Liver (tissue), 9 donors: Measurements from ENCODE around the gene KLF1. TPM values are rescaled to one million over a fixed set of nuclear protein-coding genes. Genes with fewer than 3 reads are reported as not detected.
"Not testable (repeated sequence)": the region's sequence is repeated elsewhere in the genome, so short reads cannot be mapped to it uniquely, and the experiment has no call there.

Source experiments
- DNase-seq: peaks from one replicate; pipeline ENCODE4 v3.0.0-alpha.2; 2017; ENCODE audit warnings: low spot score
- H3K27ac ChIP-seq, 2 donors: one replicate each; pipeline ENCODE4 v1.7.0; 2013; ENCODE audit warnings: inconsistent platforms in 2 of 2, low read length in 2 of 2, control low read depth in 1 of 2, low read depth in 1 of 2, mild to moderate bottlenecking in 1 of 2
- H3K27me3 ChIP-seq, 4 donors: one replicate each; pipeline versions ENCODE4 v1.6.1 to v1.7.0; 2013; ENCODE audit warnings: low read length in 3 of 4, inconsistent platforms in 1 of 4, mild to moderate bottlenecking in 1 of 4, moderate library complexity in 1 of 4; ENCODE audit not compliant: control insufficient read depth in 4 of 4, insufficient read depth in 4 of 4
- H3K36me3 ChIP-seq, 4 donors: one replicate each; pipeline versions ENCODE4 v1.6.1 to v1.7.0; 2013; ENCODE audit warnings: low read length in 3 of 4, mild to moderate bottlenecking in 3 of 4, low read depth in 1 of 4, moderate library complexity in 1 of 4; ENCODE audit not compliant: control insufficient read depth in 4 of 4, insufficient read depth in 3 of 4
- H3K4me1 ChIP-seq, 4 donors: one replicate each; pipeline versions ENCODE4 v1.6.1 to v1.7.0; 2013; ENCODE audit warnings: low read length in 3 of 4, mild to moderate bottlenecking in 3 of 4, moderate library complexity in 1 of 4; ENCODE audit not compliant: control insufficient read depth in 4 of 4, insufficient read depth in 4 of 4
- H3K4me3 ChIP-seq, 3 donors: one replicate each; pipeline versions ENCODE4 v1.6.1 to v1.7.0; 2013; ENCODE audit warnings: low read length in 3 of 3, control low read depth in 1 of 3, low read depth in 1 of 3, mild to moderate bottlenecking in 1 of 3
- H3K9ac ChIP-seq, 2 donors: one replicate each; pipeline ENCODE4 v1.7.0; 2013; ENCODE audit warnings: low read length in 2 of 2, mild to moderate bottlenecking in 2 of 2, moderate library complexity in 2 of 2, control low read depth in 1 of 2, low read depth in 1 of 2
- H3K9me3 ChIP-seq, 4 donors: one replicate each; pipeline versions ENCODE4 v1.6.1 to v1.7.0; 2013; ENCODE audit warnings: low read length in 3 of 4; ENCODE audit not compliant: control insufficient read depth in 4 of 4
- EGR1 ChIP-seq, 2 donors: IDR thresholded peaks; 2 replicates each; pipeline ENCODE4 v1.6.1; 2016 to 2018; ENCODE audit warnings: antibody characterized with exemption in 2 of 2, low read depth in 2 of 2
- FOXA1 ChIP-seq: IDR thresholded peaks from 2 replicates; pipeline ENCODE4 v1.6.1; 2016; ENCODE audit warnings: antibody characterized with exemption
- FOXA2 ChIP-seq: IDR thresholded peaks from 2 replicates; pipeline ENCODE4 v1.6.1; 2016; ENCODE audit warnings: antibody characterized with exemption
- GABPA ChIP-seq, 2 donors: IDR thresholded peaks in 1 of 2; conservative IDR thresholded peaks in 1 of 2; 2 replicates each; pipeline ENCODE4 v1.6.1; 2016; ENCODE audit warnings: antibody characterized with exemption in 2 of 2, mild to moderate bottlenecking in 1 of 2, moderate library complexity in 1 of 2
- HNF4A ChIP-seq, 2 donors: conservative IDR thresholded peaks; 2 replicates each; pipeline ENCODE4 v1.6.1; 2016; ENCODE audit warnings: antibody characterized with exemption in 2 of 2, mild to moderate bottlenecking in 2 of 2
- HNF4G ChIP-seq: IDR thresholded peaks from 2 replicates; pipeline ENCODE4 v1.6.1; 2016; ENCODE audit warnings: antibody characterized with exemption
- JUND ChIP-seq, 2 donors: IDR thresholded peaks; 2 replicates each; pipeline ENCODE4 v1.6.1; 2016; ENCODE audit warnings: antibody characterized with exemption in 2 of 2
- NR2F2 ChIP-seq: IDR thresholded peaks from 2 replicates; pipeline ENCODE4 v1.6.1; 2016; ENCODE audit warnings: antibody characterized with exemption
- RAD21 ChIP-seq, 2 donors: IDR thresholded peaks; 2 replicates each; pipeline ENCODE4 v1.6.1; 2016; ENCODE audit warnings: antibody characterized with exemption in 2 of 2, mild to moderate bottlenecking in 2 of 2
- RXRA ChIP-seq, 2 donors: IDR thresholded peaks; 2 replicates each; pipeline ENCODE4 v1.6.1; 2017 to 2018; ENCODE audit warnings: antibody characterized with exemption in 2 of 2, mild to moderate bottlenecking in 1 of 2
- SP1 ChIP-seq: IDR thresholded peaks from 2 replicates; pipeline ENCODE4 v1.6.1; 2018; ENCODE audit warnings: antibody characterized with exemption, mild to moderate bottlenecking
- TAF1 ChIP-seq: conservative IDR thresholded peaks from 2 replicates; pipeline ENCODE4 v1.6.1; 2016; ENCODE audit warnings: antibody characterized with exemption, mild to moderate bottlenecking
- YY1 ChIP-seq: IDR thresholded peaks from 2 replicates; pipeline ENCODE4 v1.6.1; 2016; ENCODE audit warnings: antibody characterized with exemption, mild to moderate bottlenecking
- WGBS: extraction: QIAGEN DNeasy Blood & Tissue Kit; methylation state at CpG from one replicate; pipeline ENCODE4 v1.1.7; 2013; 5-methylcytosine and 5-hydroxymethylcytosine counted together
- polyA plus RNA-seq, 2 donors: library from polyadenylated mRNA; stranded (reverse) in 1 of 2; unstranded in 1 of 2; fragments of 200-250 nt in 1 of 2; fragments of >200 nt in 1 of 2; fragmentation: Nextera tagmentation in 1 of 2; extraction: Ambion mirVana in 1 of 2; gene quantifications; one replicate each; pipeline versions ENCODE4 v1.2.1 to v1.2.3, GENCODE V29; 2013 to 2015
- total RNA-seq, 2 donors: library from RNA; depleted of rRNA; stranded (reverse); fragments of >200 nt; gene quantifications; one replicate each; pipeline ENCODE4 v1.2.3, GENCODE V29; 2014
- TF ChIP-seq, protein P1 (sequence below): IDR thresholded peaks from 2 replicates; pipeline ENCODE4 v1.6.1; 2016; ENCODE audit warnings: antibody characterized with exemption
- TF ChIP-seq, protein P2 (sequence below): fragments of 150-350 bp; IDR thresholded peaks from 2 replicates; pipeline ENCODE4 v1.5.1; 2017; ENCODE audit warnings: improper control_type of control experiment, low read depth, low read length; ENCODE audit not compliant: missing input control
- TF ChIP-seq, protein P3 (sequence below): IDR thresholded peaks from 2 replicates; pipeline ENCODE4 v1.6.1; 2016; ENCODE audit warnings: antibody characterized with exemption
- TF ChIP-seq, protein P4 (sequence below): IDR thresholded peaks from 2 replicates; pipeline ENCODE4 v1.6.1; 2016; ENCODE audit warnings: antibody characterized with exemption
- TF ChIP-seq, protein P5 (sequence below): IDR thresholded peaks from 2 replicates; pipeline ENCODE4 v1.6.1; 2016; ENCODE audit warnings: antibody characterized with exemption, mild to moderate bottlenecking
- donor health status: healthy.
- donor health status: healthy.
- donor health status: healthy.
- donor health status: healthy.
- donor health status: healthy.

Gene KLF1
- total and polyA plus RNA-seq, 4 donors: 234 TPM; not detected in 3

DNA sequence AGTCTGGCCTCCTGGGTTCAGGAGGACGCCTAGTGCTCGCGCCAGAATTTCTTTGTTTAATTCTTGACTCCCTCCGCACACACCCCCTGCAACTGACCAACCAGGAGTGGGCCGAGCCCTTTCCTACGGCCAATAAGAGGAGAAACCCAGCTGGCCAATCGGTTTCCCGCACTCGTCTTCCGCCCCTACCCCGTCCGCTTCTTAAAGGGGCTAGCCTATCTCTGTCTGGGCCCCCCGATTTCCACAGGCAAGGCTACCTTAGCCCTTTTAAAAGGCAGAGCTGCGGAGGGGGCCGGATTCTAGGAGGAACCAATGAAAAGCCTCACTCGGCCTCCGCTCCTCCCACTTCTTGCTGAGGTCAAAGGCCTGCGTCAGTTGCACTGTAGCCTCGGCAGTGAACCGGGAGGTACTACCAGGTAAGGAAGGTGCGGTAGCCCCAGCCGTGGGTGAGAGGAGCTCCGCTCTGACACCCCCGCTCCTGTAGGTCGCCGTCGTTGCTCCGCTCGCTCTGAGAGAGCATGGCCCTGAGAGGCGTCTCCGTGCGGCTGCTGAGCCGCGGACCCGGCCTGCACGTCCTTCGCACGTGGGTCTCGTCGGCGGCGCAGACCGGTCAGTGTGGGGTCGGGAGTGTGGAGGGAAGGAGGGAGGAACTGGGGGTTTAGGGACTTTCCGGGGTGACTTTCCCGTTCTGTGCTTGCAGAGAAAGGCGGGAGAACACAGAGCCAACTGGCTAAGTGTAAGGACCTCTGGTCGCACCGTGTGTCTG lies 4.0 kb upstream of the KLF1 start, which contains the start of gene GCDH:
Gene GCDH, plus strand, starts transcription at position 374 of the 766 bp plus-strand sequence. Its CDS starts 145 bp downstream, at position 519.
- no peaks in the 10 kb centered on the region for H3K9me3 ChIP-seq
- WGBS: under 1% methylated on average over 49 of the region's 49 CpGs
- DNase-seq: peak; percentile 95
- no peaks in the 10 kb centered on the region for H3K27me3 ChIP-seq
- peak within 1 kb of the TSS; percentile 49 to 76 for H3K9ac ChIP-seq
- peaks cover 6 to 32% (median 23%) of the 10 kb centered on the region in 4 donors for H3K4me1 ChIP-seq
- TF ChIP-seq, protein P1, sequence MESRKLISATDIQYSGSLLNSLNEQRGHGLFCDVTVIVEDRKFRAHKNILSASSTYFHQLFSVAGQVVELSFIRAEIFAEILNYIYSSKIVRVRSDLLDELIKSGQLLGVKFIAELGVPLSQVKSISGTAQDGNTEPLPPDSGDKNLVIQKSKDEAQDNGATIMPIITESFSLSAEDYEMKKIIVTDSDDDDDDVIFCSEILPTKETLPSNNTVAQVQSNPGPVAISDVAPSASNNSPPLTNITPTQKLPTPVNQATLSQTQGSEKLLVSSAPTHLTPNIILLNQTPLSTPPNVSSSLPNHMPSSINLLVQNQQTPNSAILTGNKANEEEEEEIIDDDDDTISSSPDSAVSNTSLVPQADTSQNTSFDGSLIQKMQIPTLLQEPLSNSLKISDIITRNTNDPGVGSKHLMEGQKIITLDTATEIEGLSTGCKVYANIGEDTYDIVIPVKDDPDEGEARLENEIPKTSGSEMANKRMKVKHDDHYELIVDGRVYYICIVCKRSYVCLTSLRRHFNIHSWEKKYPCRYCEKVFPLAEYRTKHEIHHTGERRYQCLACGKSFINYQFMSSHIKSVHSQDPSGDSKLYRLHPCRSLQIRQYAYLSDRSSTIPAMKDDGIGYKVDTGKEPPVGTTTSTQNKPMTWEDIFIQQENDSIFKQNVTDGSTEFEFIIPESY: no peak
- TF ChIP-seq, protein P2, sequence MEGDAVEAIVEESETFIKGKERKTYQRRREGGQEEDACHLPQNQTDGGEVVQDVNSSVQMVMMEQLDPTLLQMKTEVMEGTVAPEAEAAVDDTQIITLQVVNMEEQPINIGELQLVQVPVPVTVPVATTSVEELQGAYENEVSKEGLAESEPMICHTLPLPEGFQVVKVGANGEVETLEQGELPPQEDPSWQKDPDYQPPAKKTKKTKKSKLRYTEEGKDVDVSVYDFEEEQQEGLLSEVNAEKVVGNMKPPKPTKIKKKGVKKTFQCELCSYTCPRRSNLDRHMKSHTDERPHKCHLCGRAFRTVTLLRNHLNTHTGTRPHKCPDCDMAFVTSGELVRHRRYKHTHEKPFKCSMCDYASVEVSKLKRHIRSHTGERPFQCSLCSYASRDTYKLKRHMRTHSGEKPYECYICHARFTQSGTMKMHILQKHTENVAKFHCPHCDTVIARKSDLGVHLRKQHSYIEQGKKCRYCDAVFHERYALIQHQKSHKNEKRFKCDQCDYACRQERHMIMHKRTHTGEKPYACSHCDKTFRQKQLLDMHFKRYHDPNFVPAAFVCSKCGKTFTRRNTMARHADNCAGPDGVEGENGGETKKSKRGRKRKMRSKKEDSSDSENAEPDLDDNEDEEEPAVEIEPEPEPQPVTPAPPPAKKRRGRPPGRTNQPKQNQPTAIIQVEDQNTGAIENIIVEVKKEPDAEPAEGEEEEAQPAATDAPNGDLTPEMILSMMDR: peak; percentile 9
- TF ChIP-seq RAD21 (IDR thresholded peaks at IDR 0.05) (peak in 1 of 2 donors; percentile 32), HNF4A (conservative IDR thresholded peaks at IDR 0.05) (peak; percentile 57 to 60), YY1 (peak; percentile 88), TAF1 (peak; percentile 89), HNF4G (peak; percentile 38), FOXA2 (no peak), FOXA1 (no peak), JUND (IDR thresholded peaks at IDR 0.05) (peak in 1 of 2 donors; percentile 35), GABPA (IDR thresholded peaks at IDR 0.05 in 1 of 2, conservative IDR thresholded peaks at IDR 0.05 in 1 of 2) (peak in 1 of 2 donors; percentile 82), NR2F2 (peak; percentile 91), SP1 (peak; percentile 99), EGR1 (IDR thresholded peaks at IDR 0.05; ENCODE audit: low read depth in 2 of 2) (peak in 1 of 2 donors; percentile 86), RXRA (IDR thresholded peaks at IDR 0.05) (peak; percentile 81 to 83)
- TF ChIP-seq, protein P3, sequence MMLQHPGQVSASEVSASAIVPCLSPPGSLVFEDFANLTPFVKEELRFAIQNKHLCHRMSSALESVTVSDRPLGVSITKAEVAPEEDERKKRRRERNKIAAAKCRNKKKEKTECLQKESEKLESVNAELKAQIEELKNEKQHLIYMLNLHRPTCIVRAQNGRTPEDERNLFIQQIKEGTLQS: no peak
- TF ChIP-seq, protein P4, sequence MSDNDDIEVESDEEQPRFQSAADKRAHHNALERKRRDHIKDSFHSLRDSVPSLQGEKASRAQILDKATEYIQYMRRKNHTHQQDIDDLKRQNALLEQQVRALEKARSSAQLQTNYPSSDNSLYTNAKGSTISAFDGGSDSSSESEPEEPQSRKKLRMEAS: peak; percentile 100
- TF ChIP-seq, protein P5, sequence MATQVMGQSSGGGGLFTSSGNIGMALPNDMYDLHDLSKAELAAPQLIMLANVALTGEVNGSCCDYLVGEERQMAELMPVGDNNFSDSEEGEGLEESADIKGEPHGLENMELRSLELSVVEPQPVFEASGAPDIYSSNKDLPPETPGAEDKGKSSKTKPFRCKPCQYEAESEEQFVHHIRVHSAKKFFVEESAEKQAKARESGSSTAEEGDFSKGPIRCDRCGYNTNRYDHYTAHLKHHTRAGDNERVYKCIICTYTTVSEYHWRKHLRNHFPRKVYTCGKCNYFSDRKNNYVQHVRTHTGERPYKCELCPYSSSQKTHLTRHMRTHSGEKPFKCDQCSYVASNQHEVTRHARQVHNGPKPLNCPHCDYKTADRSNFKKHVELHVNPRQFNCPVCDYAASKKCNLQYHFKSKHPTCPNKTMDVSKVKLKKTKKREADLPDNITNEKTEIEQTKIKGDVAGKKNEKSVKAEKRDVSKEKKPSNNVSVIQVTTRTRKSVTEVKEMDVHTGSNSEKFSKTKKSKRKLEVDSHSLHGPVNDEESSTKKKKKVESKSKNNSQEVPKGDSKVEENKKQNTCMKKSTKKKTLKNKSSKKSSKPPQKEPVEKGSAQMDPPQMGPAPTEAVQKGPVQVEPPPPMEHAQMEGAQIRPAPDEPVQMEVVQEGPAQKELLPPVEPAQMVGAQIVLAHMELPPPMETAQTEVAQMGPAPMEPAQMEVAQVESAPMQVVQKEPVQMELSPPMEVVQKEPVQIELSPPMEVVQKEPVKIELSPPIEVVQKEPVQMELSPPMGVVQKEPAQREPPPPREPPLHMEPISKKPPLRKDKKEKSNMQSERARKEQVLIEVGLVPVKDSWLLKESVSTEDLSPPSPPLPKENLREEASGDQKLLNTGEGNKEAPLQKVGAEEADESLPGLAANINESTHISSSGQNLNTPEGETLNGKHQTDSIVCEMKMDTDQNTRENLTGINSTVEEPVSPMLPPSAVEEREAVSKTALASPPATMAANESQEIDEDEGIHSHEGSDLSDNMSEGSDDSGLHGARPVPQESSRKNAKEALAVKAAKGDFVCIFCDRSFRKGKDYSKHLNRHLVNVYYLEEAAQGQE: peak; percentile 67
- peak within 1 kb of the TSS; percentile 91 to 98 (median 92) for H3K4me3 ChIP-seq
- H3K36me3 ChIP-seq: peaks cover 6 to 18% (median 9%) of the 10 kb centered on the region in 4 donors
- peak within 1 kb of the TSS; percentile 78 to 81 for H3K27ac ChIP-seq

DNA sequence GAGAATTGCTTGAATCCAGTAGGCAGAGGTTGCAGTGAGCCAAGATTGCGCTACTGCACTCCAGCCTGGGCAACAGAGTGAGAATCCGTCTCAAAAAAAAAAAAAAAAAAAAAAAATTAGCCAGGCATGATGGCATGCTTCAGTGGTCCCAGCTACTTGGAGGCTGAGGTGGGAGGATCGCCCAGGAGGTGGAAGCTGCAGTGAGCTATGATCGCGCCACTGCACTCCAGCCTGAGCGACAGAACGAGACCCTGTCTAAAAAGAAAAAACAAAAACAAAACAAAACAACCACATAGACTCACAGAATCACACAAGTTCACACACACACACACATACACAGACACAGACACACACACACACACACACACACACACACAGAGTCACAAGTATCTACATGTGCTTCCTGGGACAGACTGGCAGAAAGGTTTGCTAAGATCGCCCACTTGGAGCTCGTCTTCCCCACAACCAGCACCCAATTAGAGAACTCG lies 3.3 kb upstream of the KLF1 start:
- Histone ChIP-seq H3K4me3 (peak overlapping the region in 1 of 3 donors; percentile 48), H3K36me3 (peaks cover 6 to 16% (median 9%) of the 10 kb centered on the region in 4 donors), H3K27ac (peak overlapping the region; percentile 30 to 66), H3K9ac (peak overlapping the region in 1 of 2 donors; percentile 46), H3K4me1 (peaks cover 6 to 33% (median 25%) of the 10 kb centered on the region in 4 donors)
- not testable (repeated sequence) for DNase-seq, H3K9me3 ChIP-seq, H3K27me3 ChIP-seq
- 33% methylated on average over 10 of the region's 10 CpGs for WGBS
